Measurements from ENCODE around the gene STRAP.
"Not testable (repeated sequence)": the region's sequence is repeated elsewhere in the genome, so short reads cannot be mapped to it uniquely, and the experiment has no call there.

Gene STRAP

DNA sequence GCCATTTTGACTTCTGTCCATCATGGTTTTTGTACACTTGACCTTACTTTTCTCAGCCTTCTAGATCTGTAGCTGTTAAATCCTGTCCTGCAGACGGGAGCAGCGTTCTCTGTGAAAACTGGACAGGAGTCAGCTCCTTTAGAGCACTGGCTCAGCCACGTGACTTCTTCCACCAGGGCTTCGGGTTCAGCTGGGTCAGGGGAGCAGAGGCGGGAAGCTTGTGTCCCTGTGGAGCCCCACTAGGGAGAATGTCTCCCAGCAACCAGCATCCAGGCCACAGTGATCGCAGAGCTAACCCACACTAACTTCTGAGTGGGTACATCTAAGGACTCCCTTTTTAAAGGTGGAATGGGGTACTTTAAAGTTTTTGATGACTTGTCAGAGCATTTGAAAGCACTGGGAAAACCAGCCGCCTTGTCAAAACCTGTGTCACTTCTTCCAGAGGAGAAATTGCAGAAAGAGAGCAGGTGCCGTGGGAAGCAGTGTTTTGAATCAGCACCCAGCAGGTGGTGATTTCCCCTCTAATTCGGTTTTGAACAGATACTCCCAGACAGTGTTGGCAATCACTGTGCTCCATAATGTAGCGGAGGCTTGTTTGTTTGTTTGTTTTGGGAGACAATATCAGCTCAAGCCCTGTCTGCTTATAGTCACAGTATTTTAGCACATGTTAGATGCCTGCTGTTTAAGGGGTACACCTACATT, 46.8 kb downstream of the STRAP start:
- DNase-seq = no peak

DNA sequence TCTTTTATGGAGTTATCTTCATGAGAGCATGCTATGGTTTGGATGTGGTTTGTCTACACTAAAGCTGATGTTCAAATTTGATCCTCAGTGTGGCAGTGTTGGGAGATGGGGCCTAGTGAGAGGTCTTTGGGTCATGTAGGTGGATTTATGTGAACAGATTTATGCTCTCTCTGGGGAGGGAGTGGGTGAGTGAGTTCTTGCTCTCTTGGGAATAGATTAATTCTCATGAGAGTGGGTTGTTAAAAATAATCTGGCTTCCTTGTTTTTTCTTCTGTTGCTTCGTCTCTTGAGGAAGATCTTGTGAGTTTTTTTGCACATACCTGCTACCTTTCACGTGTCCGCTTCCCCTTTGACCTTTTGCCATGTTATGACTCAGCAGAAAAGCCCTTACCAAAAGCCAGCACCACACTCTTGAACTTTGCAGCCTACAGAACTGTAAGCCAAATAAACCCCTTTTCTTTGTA, 49.4 kb downstream of the STRAP start:
- no peak for DNase-seq

DNA sequence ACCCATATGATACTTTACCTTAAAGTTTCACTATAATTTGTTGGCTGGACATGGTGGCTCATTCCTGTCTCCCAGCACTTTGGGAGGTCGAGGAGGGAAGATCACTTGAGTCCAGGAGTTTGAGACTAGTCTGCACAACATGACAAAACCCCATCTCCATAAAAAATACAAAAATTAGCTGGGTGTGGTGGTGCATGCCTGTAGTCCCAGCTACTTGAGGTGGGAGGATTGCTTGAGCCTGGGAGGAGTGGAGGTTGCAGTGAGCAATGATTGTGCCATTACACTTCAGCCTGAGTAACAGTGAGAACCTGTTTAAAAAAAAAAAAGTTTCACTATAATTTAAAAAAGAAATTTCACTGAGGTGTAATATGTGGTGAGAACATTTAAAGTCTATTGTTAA, 50.1 kb downstream of the STRAP start:
- DNase-seq = no peak

DNA sequence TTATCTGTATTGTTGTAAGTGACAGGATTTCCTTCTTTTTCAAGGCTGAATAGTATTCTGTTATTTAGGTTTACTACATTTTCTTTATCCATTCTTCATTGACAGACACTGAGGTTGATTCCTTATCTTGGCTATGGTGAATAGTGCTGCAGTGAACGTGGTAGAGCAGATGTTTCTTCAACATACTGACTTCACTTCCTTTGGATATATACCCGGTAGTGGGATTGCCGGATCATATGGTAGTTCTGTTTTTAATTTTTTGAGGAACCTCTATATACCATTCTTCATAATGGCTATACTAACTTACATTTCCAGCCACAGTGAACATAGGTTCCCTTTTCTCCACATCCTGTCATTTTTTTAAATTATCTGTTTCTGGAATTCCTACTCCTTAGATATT, 50.8 kb downstream of the STRAP start:
- DNase-seq = no peak

DNA sequence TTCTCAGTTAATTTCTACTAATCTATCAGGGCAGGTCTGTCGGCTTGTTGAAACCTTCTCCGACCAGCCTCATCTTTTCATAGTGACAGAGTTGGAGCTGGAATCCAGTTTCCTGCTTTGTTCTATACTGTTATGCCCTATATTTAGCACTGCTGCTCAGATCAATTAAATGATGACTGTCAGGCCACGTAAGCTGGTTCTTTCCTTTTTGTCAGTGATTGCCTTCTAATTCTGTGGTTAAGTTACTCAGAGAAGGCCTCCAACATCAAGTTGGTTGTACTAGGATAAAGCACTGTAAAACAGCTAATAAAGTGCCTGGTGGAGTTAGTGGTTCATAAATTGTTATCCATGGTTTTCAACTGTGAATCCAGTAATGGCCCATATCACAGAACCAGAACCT, 51.6 kb downstream of the STRAP start:
- DNase-seq = no peak

GRCh38 chr12:15936751-15937150, 54.6 kb downstream of the STRAP start:
- no peak for DNase-seq

DNA sequence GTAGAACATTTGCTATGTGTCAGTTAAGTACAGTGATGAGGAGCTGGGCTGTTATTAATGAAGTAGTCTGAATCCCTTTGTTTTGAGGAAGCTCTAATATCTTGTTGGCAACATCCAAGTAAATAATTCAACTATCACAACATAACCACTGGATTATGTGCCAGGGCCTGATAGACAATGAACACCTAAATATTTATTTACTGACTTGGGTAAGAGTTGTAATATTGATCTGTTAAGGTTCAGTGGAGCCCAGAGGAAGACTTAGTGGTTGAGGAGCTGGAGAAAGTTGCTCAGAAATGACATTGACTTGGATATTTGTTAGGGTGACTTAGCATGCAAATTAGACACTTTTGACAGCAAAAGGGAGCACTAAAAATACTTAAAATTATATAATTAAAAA, 55.7 kb downstream of the STRAP start:
- no peak for DNase-seq

- no peak for DNase-seq
These were observed 56.9 kb downstream of the STRAP start for GRCh38 chr12:15939111-15939510.

DNA sequence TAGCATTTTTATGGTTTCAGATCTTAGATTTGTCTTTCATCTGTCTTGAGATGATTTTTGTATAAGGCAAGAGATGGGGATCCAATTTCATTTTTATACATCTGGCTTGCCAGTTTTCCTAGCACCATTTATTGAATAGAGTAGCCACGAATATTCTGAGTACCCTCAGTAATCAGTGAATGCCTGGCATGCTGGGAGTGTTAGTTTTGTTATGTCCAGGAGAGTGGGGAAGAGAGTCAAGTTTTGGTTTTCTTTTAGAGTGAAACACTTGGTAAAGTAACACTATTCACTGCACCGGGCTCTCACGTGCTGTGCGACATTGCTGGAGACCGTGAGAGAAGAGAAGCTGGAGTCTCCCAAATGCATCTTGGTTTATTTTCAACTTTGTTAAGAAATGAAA, 60.3 kb downstream of the STRAP start:
- no peak for DNase-seq

- DNase-seq = not testable (repeated sequence)
These were observed 61.3 kb downstream of the STRAP start for GRCh38 chr12:15943519-15943918.

- DNase-seq = not testable (repeated sequence)
These were observed 66.3 kb downstream of the STRAP start for GRCh38 chr12:15948461-15948860.

Measured in CD4-positive, alpha-beta T cell treated with Interleukin-12 subunit alpha and Interleukin-12 subunit beta, for 1 hour (primary cell).